ENCODE data around the gene ALG12. TPM values are rescaled to one million over a fixed set of nuclear protein-coding genes. Genes with fewer than 3 reads are reported as not detected.

Gene ALG12
- polyA plus RNA-seq, 1 donor from 2014 or later: 14.3 TPM

GRCh38 chr22:49873228-49873940 lies 44.9 kb downstream of the ALG12 start:
- Histone ChIP-seq H4K20me1 (ENCODE audit: insufficient read depth) (no peaks in the 10 kb centered on the region), H3K4me3 (ENCODE audit: low read length) (no peak overlapping the region), H3K36me3 (ENCODE audit: insufficient read depth, low read length) (no peaks in the 10 kb centered on the region), H3K9me2 (ENCODE audit: insufficient read depth, low read length) (no peaks in the 10 kb centered on the region), H3K27me3 (ENCODE audit: insufficient read depth, low read depth, low read length) (no peaks in the 10 kb centered on the region), H3K9ac (ENCODE audit: low read length) (no peak overlapping the region), H3K4me2 (ENCODE audit: low read length) (no peak overlapping the region), H2AFZ (ENCODE audit: low read depth, low read length) (no peak overlapping the region), H3K79me2 (replicated peaks; ENCODE audit: insufficient read depth, low read length) (peaks cover 82% of the 10 kb centered on the region), H3K27ac (ENCODE audit: low read length) (no peak overlapping the region), H3F3A (ENCODE audit: insufficient read depth, low read length, poor library complexity, severe bottlenecking) (no peaks in the 10 kb centered on the region), H3K9me3 (ENCODE audit: low read length) (peaks cover 7% of the 10 kb centered on the region)
- no peak for TF ChIP-seq TAF1 (IDR thresholded peaks at IDR 0.05; ENCODE audit: low read depth)
- TF ChIP-seq POLR2AphosphoS5 (IDR thresholded peaks at IDR 0.05): no peak

GRCh38 chr22:49872347-49872746 lies 45.9 kb downstream of the ALG12 start:
- Histone ChIP-seq H3K36me3 (ENCODE audit: insufficient read depth, low read length) (no peaks in the 10 kb centered on the region), H3K4me2 (ENCODE audit: low read length) (no peak overlapping the region), H3K9me2 (ENCODE audit: insufficient read depth, low read length) (no peaks in the 10 kb centered on the region), H3K4me3 (ENCODE audit: low read length) (no peak overlapping the region), H4K20me1 (ENCODE audit: insufficient read depth) (no peaks in the 10 kb centered on the region), H3K9me3 (ENCODE audit: low read length) (peaks cover 13% of the 10 kb centered on the region), H3F3A (ENCODE audit: insufficient read depth, low read length, poor library complexity, severe bottlenecking) (no peaks in the 10 kb centered on the region), H3K9ac (ENCODE audit: low read length) (no peak overlapping the region), H3K27ac (ENCODE audit: low read length) (no peak overlapping the region), H3K27me3 (ENCODE audit: insufficient read depth, low read depth, low read length) (no peaks in the 10 kb centered on the region), H3K79me2 (replicated peaks; ENCODE audit: insufficient read depth, low read length) (peaks cover 84% of the 10 kb centered on the region), H2AFZ (ENCODE audit: low read depth, low read length) (no peak overlapping the region)
- TF ChIP-seq RAD21 (conservative IDR thresholded peaks at IDR 0.05) (no peak), EP300 (conservative IDR thresholded peaks at IDR 0.05; ENCODE audit: poor library complexity, severe bottlenecking) (no peak), REST (IDR thresholded peaks at IDR 0.05; ENCODE audit: borderline replicate concordance) (no peak), TAF1 (IDR thresholded peaks at IDR 0.05; ENCODE audit: low read depth) (no peak), SMC3 (conservative IDR thresholded peaks at IDR 0.05; ENCODE audit: poor library complexity) (no peak), EZH2 (IDR thresholded peaks at IDR 0.05; ENCODE audit: borderline replicate concordance, insufficient read depth, low read length, poor library complexity, severe bottlenecking) (no peak), POLR2AphosphoS5 (IDR thresholded peaks at IDR 0.05) (no peak), MXI1 (conservative IDR thresholded peaks at IDR 0.05; ENCODE audit: poor library complexity, severe bottlenecking) (no peak)
- TF ChIP-seq, protein P1, sequence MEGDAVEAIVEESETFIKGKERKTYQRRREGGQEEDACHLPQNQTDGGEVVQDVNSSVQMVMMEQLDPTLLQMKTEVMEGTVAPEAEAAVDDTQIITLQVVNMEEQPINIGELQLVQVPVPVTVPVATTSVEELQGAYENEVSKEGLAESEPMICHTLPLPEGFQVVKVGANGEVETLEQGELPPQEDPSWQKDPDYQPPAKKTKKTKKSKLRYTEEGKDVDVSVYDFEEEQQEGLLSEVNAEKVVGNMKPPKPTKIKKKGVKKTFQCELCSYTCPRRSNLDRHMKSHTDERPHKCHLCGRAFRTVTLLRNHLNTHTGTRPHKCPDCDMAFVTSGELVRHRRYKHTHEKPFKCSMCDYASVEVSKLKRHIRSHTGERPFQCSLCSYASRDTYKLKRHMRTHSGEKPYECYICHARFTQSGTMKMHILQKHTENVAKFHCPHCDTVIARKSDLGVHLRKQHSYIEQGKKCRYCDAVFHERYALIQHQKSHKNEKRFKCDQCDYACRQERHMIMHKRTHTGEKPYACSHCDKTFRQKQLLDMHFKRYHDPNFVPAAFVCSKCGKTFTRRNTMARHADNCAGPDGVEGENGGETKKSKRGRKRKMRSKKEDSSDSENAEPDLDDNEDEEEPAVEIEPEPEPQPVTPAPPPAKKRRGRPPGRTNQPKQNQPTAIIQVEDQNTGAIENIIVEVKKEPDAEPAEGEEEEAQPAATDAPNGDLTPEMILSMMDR (IDR thresholded peaks at IDR 0.05; ENCODE audit: poor library complexity, severe bottlenecking): no peak

Data from neural cell (in vitro differentiated cells).